HG03060 (cell line): Measurements from ENCODE around the gene MEF2D.

Experiments used
- ATAC-seq: cut with Tn5 transposase; IDR thresholded peaks from one replicate; pipeline ENCODE4 v1.9.1; 2021; ENCODE audit warnings: low read depth, moderate number of reproducible peaks; ENCODE audit not compliant: unreplicated experiment

Gene MEF2D

GRCh38 chr1:156448134-156448967 is 52.2 kb downstream of the MEF2D start:
- no peak for ATAC-seq

GRCh38 chr1:156445789-156446263 is 54.7 kb downstream of the MEF2D start:
- no peak for ATAC-seq

GRCh38 chr1:156444407-156445001 is 56.1 kb downstream of the MEF2D start:
- no peak for ATAC-seq

- ATAC-seq: no peak
Measured at GRCh38 chr1:156443286-156443685, 57.3 kb downstream of the MEF2D start.

GRCh38 chr1:156440654-156441437 is 59.7 kb downstream of the MEF2D start:
- ATAC-seq: no peak

GRCh38 chr1:156439777-156440183 is 60.8 kb downstream of the MEF2D start:
- no peak for ATAC-seq

GRCh38 chr1:156439036-156439776 is 61.4 kb downstream of the MEF2D start:
- no peak for ATAC-seq

- ATAC-seq: no peak
Measured at GRCh38 chr1:156438278-156438987, 62.1 kb downstream of the MEF2D start.

GRCh38 chr1:156437037-156437867 is 63.3 kb downstream of the MEF2D start:
- no peak for ATAC-seq

GRCh38 chr1:156436141-156437036 is 64.2 kb downstream of the MEF2D start:
- no peak for ATAC-seq

GRCh38 chr1:156435545-156436140 is 64.9 kb downstream of the MEF2D start:
- no peak for ATAC-seq

- ATAC-seq: no peak
Measured at GRCh38 chr1:156434989-156435544, 65.5 kb downstream of the MEF2D start.

- ATAC-seq: no peak
Measured at GRCh38 chr1:156433602-156434001, 67.0 kb downstream of the MEF2D start.

- ATAC-seq: no peak
Measured at GRCh38 chr1:156433032-156433431, 67.5 kb downstream of the MEF2D start.

- no peak for ATAC-seq
Measured at GRCh38 chr1:156432669-156433018, 67.9 kb downstream of the MEF2D start.

- ATAC-seq: no peak
Measured at GRCh38 chr1:156431769-156432668, 68.6 kb downstream of the MEF2D start.
